Hematopoietic multipotent progenitor cell (in vitro differentiated cells): ENCODE data around the gene DNAJB11. TPM values are rescaled to one million over a fixed set of nuclear protein-coding genes. Genes with fewer than 3 reads are reported as not detected.
"Not testable (repeated sequence)": the region's sequence is repeated elsewhere in the genome, so short reads cannot be mapped to it uniquely, and the experiment has no call there.

Source experiments
- DNase-seq, 3 donors: peaks; one replicate each; pipeline ENCODE4 v3.0.0-alpha.2; 2011 to 2015; ENCODE audit warnings: low read depth in 2 of 3, low spot score in 2 of 3
- total RNA-seq: library from RNA; depleted of rRNA; stranded (reverse); fragments of >200 nt; gene quantifications from one replicate; pipeline ENCODE4 v1.2.3, GENCODE V29; 2012

Gene DNAJB11
- total RNA-seq, 1 donor: 23.4 TPM

DNA sequence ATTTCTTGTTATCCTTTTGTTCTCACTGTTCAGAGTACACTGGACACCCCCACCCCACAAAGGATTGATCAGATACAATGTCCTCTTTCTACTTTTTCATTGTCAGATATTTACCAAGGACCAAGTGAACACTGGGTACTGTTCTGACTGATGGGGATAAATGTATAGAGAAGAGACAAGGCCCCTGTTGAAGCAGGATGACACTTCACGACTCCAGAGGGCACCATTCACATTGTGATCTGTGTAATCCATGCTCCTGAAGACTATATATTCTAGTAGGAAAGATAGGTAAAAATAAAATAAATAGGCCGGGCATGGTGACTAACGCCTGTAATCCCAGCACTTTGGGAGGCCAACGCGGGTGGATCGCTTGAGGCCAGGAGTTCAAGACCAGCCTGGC lies 19.1 kb upstream of the DNAJB11 start:
- no peak for DNase-seq

DNA sequence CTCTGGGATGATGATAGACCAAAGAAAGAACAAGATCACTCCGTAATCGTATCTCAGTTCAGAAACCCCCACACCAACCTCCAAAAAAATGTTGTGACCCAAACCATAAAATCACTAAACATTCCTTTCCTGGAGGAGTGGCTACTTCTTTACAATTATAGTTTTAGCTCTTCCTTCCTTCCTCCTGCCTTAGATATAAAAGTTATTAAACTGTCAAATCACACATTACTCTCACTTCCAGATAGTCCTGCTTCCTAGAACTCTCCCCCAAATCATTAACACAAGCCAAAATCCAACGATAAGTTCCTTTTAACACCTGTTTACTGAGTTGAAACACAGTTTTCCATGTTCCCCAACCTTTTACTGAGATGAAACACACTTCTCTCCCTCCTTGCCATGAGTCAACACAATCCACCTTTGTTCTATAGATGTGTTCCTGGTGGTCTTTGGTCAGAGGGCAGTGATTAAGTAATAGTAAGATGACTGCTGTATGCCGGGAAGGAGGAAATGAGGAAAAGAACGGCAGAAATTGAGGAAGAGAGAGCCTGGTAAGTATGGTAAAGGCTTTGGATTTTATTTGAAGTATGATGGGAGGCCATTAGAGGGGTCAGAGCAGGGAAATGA lies 18.0 kb upstream of the DNAJB11 start:
- DNase-seq: no peak

DNA sequence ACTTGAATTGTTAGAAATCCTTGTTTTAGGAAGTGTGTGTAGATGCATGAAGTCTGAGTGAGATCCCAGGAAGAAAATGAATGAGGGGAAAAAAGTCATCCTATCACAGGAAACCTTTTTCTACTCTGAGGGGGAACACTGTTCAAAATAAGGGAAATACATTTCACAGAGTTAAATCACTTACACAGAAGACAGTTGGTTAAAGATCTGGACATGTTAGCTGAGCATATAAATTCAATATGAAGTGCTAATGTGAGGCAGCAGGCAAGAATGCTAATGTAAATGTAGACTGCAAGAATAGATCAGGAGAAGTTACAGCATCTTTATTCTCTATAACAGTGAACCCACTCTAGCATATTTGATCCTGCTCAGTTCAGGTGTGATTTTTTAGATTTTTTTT lies 5.9 kb upstream of the DNAJB11 start:
- no peak for DNase-seq

DNA sequence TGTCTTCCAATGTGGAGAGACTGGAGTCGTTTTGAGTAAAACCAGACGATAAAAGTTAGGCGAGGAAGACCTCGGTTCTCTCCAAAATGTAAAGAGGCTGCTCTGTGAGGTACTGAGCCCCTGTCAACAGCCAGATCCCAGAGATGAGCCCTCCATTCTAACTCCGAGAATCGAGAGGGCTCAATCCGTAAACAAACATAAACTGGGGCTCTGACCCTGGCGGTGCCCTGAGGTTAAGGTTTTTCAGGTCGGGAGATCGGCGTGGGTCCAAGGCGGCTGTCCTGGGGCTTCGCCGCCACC lies 3.8 kb upstream of the DNAJB11 start:
- DNase-seq: no peak

DNA sequence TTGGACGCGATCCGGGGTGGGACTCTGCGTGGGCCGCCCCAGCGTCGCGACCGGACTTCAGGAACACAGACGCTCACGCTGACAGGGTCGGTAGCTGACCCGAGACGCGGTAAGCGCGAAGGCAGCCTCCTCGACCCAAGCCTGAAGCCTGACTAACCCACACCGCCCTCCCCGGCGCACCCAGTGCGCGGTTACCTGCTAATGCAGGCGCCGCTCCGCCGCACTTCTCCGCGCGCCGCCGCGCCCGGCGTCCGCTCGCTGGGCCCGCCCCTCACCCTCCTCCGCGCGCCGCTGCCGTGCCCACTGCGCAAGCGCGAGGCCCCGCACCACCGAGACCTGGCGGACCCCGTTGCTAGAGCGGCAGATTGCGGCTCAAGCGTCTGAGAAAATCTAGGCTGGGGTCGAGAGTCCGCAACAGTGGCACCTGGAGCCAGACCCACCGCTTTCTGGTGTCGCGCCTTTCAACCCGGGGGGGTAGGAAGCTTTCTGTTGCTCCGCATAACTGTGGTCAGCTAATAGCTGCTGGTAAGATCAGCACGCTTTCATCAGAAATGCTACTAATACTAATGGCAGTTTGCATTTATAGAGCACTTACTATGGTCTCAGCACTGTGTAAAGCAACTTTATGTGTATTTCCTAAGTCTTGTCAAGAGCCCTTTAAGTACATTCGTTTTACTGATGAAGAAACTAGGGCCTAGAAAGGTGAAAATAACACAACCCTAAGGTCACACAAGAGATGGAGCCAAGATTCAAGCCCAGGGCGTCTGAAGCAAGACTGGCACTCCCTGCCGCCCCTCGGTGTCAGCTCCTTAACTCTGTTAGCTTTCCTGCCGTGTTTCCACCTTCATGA lies 3.2 kb upstream of the DNAJB11 start, which contains the start of gene TBCCD1:
TBCCD1 (minus strand) TSS at position 268 of the 850 bp plus-strand sequence. CDS start 3,010 bp downstream, outside the sequence.
- DNase-seq: peak; percentile 91 to 98 (median 92)

DNA sequence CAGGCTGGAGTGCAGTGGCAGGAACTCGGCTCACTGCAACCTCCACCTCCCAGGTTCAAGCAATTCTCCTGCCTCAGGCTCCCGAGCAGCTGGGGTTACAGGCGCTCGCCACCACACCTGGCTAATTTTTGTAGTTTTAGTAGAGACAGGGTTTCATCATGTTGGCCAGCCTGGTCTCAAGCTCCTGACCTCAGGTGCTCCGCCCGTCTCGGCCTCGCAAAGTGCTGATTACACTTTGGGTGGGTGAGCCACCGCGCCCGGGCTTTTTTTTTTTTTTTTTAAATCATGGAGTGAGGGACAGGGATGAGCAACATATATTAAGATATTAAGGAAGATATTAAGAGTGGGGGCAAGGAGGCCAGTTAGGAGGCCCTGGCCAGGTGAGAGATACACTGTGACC lies 1.2 kb upstream of the DNAJB11 start:
- DNase-seq: not testable (repeated sequence)

DNA sequence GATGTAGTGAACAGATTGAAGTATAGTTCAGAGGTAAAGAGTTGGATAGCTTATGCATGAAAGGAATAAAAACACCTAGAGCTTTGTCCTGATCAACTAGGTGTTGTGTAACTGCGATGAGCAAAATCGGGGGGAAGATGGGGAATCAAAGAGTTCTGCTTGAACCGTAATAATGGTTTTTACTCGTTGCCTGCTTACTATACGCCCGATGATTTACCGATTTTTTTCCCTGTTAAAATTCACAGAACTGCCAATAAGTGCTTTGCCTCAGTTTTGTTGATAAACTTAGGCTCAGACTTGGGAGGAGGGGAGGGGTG lies 783 bp upstream of the DNAJB11 start:
- DNase-seq: no peak

DNA sequence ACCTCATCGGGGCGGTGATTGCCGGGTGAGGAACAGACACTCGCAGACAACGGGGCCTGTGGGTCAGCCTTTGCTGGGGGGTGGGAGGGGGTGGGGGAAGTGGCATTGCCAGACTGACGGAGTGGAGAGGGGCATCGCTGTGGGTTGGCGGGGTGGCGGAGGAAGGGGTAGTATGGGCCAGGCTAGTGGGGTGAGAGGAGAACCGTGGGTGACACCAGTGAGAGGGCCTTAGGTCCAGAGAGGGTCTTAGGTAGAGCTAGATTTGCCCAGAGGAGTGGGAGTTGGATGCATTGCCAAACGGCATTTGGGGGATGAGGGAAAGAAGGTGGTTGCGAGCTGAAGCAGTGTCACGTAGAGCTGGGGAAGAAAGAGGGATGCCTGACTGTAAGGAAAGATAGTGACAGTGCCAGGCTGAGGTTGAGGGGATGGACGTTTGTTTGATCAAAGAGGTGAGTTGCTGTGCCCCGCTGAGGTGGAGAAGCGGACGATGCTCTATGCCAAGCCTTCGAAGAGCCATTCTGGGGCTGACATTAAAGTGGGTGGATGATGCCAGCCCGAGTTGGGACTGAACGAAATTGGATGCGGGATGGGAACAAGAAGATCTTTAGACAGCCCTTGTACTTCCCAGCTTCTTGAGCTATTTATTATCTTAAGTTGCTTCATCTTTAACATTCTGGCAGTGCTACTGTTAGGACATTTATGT lies 572 bp downstream of the DNAJB11 start:
- no peak for DNase-seq

DNA sequence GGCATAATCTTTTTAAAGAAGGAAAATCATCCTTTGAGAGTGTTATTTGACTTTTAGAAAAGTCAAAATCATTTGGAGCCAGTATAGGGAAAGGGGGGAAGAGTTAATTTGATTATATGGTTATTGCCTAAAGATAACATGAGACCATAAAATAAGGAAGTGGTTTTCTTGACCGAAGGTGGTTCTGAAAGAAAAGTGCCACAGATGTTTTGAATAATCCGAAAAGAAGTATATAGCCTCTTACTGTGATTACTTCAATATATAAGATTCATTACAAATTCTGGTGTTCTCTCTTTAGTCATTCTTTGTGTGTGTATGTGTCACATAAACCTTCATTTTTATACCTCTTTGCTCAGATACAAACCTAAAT lies 1.1 kb downstream of the DNAJB11 start:
- DNase-seq: no peak

DNA sequence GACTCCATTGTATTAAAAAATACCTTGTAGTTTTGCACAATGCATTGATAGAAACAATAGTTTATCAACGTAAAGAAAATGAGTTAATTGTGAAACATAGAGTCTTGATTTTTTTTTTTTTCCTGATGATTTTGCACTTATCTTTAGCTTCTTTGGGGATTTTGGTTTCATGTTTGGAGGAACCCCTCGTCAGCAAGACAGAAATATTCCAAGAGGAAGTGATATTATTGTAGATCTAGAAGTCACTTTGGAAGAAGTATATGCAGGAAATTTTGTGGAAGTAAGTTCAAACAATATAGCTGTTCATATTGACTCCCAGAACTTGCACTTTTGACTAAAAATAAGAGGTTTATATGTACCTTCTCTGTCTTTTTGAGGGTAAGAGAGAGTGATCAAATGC lies 7.0 kb downstream of the DNAJB11 start:
- no peak for DNase-seq

DNA sequence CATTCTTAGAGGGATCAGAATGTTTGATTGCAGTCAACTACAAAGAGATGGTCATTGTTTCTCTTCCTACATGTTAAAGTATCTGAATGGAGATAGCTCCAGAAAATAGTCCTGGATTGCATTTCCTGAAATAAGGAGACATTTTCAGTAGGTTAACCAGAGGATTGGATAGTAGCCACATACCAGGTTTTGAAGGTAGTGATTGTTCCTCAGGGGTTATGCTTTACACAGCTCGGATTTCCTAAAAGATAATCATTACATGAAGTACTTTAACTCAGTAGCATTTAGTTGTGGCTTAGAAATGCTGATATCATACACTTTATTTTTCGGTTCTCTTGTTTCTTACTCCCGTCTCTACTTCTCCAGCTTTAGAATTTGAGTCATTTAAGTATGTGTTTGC lies 10.3 kb downstream of the DNAJB11 start:
- DNase-seq: no peak

DNA sequence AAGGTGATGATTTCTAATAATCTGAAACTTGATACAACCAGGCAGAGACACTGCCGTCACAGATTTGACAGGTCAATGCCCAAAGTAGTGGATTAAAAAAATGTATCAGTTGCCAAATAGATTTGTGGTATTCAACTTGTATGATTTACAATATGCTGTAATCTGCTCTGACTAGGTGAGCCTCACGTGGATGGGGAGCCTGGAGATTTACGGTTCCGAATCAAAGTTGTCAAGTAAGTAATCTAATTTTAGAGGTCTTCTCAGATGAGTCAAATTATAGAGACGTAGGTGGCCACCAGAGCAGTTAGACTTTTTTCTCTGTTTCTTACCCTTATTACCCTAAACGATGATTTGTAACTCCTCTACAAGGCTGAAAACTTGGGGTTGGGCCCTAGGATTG lies 12.0 kb downstream of the DNAJB11 start:
- DNase-seq: no peak

DNA sequence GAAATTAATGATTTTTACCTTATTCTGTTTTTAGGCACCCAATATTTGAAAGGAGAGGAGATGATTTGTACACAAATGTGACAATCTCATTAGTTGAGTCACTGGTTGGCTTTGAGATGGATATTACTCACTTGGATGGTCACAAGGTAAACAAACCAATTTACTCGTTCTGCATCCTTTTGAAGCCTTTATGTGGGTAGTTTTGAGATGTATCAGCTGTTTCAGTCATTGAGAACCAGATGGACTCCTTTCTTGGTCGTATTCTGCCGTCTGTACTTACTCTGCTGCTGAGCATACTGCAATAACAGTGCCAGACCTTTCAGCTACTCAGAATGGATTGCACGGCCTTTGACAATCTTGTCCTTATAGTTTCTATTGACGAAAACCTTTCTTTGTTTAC lies 13.3 kb downstream of the DNAJB11 start:
- no peak for DNase-seq

DNA sequence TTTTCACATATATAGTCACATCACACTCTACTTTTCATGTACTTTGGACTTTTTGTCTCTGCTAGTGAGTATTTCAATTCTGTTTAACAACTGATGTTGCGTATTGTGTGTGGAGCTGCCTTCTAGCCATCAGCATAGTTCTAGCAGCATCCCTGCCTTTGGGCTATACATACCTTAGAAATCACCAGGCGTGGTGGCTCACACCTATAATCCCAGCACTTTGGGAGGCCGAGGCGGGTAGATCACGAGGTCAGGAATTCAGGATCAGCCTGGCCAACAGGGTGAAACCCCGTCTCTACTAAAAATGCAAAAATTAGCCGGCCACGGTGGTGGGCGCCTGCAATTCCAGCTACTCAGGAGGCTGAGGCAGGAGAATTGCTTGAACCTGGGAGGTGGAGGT lies 15.7 kb downstream of the DNAJB11 start:
- DNase-seq: not testable (repeated sequence)

DNA sequence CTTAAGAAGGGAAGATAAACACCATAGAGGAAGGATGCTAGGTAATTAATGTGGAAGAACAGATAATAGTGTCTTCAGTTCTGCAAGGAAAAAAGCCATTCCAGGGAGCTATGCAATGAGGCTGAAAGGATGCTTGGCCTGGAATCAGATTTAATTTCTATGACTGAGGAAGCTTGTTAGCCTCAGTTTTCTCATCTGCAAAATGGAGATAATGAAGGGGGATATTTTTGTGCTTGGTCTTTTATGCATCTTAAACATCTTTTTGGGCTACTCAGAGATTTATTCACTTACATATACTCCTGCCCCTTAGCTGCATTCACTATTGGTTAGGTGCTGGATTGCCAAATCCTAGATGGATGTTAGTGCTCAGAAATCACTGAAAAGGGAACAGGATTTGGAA lies 16.7 kb downstream of the DNAJB11 start:
- no peak for DNase-seq

DNA sequence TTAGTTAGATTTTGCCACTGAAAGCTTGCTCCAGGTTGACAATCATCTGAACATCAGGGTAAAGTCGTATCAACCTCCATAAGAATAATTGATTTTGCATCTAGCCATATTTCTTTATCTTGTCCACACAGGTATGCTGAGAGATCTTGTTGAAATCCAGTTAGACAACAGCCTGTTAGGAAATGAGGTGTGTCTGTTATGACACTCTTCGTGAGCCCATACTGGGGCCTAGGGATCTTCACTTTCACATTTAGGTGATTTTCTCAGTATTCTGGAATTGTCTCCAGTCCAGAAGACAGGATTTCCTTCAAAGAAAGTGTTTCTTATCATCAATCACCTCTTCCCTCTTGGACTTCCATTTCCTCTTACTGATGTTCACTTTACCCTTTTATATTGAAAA lies 18.1 kb downstream of the DNAJB11 start:
- DNase-seq: no peak

DNA sequence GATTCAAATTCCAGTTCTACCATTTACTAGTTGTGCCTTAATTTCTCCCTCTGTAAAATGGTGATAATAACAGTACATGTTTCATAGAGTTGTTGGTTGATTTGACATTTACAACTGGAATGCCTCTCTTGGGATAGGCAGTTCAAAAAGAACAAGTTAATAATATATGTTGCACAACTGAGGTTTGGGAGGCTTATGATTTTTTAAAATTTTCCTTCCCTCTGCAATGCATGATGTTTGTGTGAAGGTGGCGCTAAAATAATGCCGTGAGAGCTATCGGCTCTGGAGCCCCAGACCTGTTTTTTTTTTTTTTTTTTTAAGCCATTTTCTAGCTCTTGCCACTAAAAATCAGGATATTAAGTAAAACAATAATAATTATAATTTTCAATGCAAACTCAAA lies 18.6 kb downstream of the DNAJB11 start:
- DNase-seq: peak in 2 of 3 donors; percentile 26 to 57

DNA sequence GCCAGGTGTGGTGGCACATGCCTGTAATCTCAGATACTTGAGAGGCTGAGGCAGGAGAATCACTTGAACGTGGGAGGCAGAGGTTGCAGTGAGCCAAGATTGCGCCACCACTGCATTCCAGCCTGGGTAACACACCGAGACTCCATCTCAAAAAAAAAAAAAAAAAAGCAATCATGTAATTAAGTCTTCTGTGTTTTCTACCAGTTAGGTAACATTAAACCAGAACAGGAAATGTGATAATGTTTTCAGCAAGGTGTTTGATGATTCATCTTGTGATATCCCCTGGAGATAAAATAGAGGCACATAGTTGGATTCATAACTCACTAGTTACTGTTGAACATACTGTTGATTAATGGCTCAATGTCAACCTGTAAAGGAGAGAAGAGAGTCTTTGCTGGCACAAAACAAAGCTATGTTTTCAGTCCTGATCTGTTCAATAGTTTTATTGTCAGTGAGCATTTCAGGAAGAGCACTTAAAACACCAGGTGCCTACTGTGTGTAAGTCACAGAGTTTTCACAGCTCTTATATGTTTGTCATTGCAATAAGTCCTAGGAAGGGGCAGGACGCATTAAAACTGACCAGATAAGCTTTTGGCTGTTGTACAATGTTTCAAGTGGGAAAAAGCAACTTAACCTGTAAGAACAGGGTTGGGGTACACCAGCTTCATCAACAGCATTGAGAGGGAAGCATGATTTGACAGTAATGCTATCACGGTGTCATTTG lies 19.5 kb downstream of the DNAJB11 start:
- no peak for DNase-seq

DNA sequence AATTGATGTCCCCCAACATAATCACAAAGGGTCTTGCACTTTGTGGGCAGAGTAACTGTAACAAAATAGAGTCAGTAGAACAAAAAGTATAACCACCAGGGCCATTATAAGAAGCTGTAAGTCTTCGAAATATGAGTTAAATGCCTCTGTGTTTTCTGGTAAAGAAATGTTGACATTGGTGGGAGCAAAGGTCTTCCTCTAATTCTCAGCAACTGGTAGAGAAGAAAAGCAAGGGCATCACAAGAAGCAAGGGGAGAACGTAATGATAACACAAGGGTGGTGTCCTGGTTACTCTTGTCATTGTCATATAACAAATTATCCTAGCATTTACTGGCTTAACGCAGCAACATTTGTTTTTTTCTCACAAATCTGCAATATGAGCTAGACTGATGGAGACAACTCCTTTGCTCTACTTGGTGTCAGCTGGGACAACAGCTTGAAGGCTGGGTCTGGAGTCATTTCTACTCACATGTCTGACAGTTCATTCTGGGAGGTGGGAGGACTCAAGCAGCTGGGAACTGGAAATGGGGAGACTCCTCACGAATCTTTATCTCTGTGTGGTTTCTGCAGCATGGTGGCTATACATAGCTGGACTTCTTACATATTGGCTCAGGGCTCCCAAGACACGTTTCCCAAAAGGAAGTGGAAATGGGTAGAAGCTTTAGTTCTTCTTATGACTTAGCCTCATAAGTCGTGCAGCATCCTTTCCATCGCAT lies 20.2 kb downstream of the DNAJB11 start:
- no peak for DNase-seq

DNA sequence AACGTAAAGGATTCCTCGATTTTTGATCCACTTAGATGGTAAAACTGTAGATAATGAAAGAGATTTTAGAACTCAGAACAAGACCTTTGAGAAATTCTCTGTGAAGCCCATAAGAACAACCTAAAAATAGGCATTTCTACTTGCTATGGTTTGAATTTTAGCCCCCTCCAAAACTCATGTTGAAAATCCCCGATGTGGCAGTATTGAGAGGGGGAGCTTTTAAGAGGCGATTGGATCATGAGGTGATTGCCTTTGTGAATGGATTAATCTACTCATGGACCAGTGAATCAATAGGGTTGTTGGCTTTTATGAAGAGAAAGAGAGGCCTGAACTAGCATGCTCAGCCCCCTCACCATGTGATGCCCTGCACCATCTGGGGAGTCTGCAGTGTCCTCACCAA lies 22.2 kb downstream of the DNAJB11 start:
- DNase-seq: no peak

DNA sequence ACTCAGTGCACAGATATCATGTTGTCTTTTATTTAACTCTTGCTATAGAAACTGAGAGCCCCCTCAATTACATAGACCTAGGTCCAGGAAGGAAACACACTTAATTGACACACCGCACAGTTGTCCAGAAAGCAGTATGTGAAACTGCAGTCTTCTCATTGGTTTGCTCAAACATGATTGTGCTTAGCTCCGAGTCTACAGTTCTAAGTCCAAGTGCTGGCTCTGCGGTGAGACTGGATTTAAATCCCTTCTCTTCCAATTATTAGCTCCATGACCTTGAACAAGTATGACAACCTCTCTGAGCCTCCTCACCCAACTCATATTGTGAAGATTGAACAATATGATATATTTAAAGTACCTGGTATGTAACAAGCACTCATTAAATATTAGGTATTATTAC lies 23.3 kb downstream of the DNAJB11 start:
- no peak for DNase-seq
